Measurements from ENCODE around the gene LCNL1.

The LCNL1 gene

GRCh38 chr9:136952321-136952850, 30.4 kb upstream of the LCNL1 start:
- no peak overlapping the region for H3K4me3 ChIP-seq
- intact Hi-C loops (cut with DNase I; ENCODE audit: low total_unique reads), result loop anchor here (5.0 kb wide), 2 partner anchors 35 to 75 kb away; partner anchors contain the start of gene ABCA2
- H3K27me3 ChIP-seq, result no peaks in the 10 kb centered on the region
- no peak for TF ChIP-seq CTCF (IDR thresholded peaks at IDR 0.05)
- no peaks in the 10 kb centered on the region for H3K36me3 ChIP-seq
- H3K27ac ChIP-seq, result no peak overlapping the region
- DNase-seq, result no peak
- H3K9me3 ChIP-seq, result no peaks in the 10 kb centered on the region
- peaks cover 0 to 24% (median 18%) of the 10 kb centered on the region in 4 donors for H3K4me1 ChIP-seq

DNA sequence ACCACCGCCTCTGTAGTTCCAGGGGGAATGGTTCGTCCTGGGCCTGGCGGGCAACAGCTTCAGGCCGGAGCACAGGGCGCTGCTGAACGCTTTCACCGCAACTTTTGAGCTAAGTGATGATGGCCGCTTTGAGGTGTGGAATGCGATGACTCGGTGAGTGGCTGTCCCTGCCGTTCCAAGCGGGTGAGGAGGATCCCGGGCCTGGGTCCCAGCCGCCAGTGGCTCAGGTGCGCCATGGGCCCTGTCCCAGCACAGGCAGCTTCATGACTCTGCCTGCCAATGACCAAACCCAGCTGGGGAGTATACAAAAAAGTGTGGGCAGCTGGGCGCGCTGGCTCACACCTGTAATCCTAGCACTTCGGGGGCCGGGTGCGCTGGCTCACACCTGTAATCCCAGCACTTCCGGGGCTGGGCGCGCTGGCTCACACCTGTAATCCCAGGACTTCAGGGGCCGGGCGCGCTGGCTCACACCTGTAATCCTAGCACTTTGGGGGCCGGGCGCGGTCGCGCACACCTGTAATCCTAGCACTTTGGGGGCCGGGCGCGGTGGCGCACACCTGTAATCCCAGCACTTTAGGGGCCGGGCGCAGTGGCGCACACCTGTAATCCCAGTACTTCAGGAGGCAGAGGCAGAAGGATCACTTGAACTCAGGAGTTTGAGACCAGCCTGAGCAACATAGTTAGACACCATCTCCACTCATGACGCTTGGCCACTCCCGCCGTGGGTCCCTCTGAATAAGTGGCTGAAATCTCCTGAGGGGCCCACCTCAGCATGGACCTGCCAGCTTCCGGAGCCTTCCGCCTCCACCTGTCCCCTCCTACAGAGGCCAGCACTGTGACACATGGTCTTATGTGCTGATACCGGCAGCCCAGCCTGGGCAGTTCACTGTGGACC, 29.7 kb upstream of the LCNL1 start:
- Histone ChIP-seq H3K4me1 (peaks cover 0 to 17% (median 14%) of the 10 kb centered on the region in 4 donors), H3K9me3 (no peaks in the 10 kb centered on the region), H3K36me3 (no peaks in the 10 kb centered on the region), H3K4me3 (no peak overlapping the region), H3K27ac (no peak overlapping the region), H3K27me3 (no peaks in the 10 kb centered on the region)
- TF ChIP-seq CTCF (IDR thresholded peaks at IDR 0.05), result no peak
- intact Hi-C loops (cut with DNase I; ENCODE audit: low total_unique reads), result loop anchor here (5.0 kb wide), 2 partner anchors 34 to 74 kb away; partner anchors contain the start of gene ABCA2
- no peak for DNase-seq

- H3K27me3 ChIP-seq, result no peaks in the 10 kb centered on the region
- H3K4me1 ChIP-seq, result peaks cover 0 to 16% (median 14%) of the 10 kb centered on the region in 4 donors
- TF ChIP-seq CTCF (IDR thresholded peaks at IDR 0.05), result no peak
- H3K36me3 ChIP-seq, result no peaks in the 10 kb centered on the region
- no peaks in the 10 kb centered on the region for H3K9me3 ChIP-seq
- intact Hi-C loops (cut with DNase I; ENCODE audit: low total_unique reads), result loop anchor here (5.0 kb wide), 2 partner anchors 33 to 73 kb away; partner anchors contain the start of gene ABCA2
- no peak for DNase-seq
- H3K27ac ChIP-seq, result no peak overlapping the region
- H3K4me3 ChIP-seq, result no peak overlapping the region
Measured at GRCh38 chr9:136953771-136954269, 29.0 kb upstream of the LCNL1 start.

DNA sequence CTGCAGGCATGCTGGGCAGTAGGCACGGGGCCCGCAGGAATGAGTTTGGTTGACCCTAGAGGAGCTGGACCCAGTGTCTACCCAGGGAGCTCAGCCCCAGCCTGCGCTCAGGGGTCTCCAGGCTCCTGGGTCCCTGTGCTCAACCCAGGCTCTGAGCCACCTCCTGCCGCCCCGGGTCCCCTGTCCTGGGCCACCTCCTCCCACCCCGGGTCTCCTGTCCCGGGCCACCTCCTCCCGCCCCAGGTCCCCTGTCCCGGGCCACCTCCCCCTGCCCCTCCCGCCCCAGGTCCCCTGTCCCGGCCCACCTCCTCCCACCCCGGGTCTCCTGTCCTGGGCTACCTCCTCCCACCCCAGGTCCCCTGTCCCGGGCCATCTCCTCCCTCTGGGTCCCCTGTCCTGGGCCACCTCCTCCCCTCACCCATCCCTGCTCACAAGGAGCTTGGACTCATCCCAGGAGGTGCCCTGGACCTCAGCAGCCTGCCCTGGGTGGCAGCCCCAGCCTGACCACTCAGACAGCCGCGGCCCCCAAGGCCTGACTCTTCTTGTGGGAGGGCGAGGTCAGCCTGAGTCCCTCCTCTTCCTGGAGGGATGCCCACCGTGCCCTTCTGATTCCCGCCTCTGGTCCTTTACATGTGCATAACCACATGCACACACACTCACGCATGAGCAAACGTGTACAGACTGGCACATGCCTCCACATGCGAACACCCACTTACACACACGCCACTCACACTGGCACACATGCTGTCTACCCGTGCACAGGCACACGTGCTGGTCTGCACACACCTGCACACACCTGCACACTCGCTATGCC, 28.3 kb upstream of the LCNL1 start:
- DNase-seq, result no peak
- peaks cover 0 to 10% (median 9%) of the 10 kb centered on the region in 4 donors for H3K4me1 ChIP-seq
- no peaks in the 10 kb centered on the region for H3K36me3 ChIP-seq
- intact Hi-C loops (cut with DNase I; ENCODE audit: low total_unique reads), result loop anchor here (5.0 kb wide), 2 partner anchors 33 to 73 kb away; partner anchors contain the start of gene ABCA2
- no peaks in the 10 kb centered on the region for H3K27me3 ChIP-seq
- TF ChIP-seq CTCF (IDR thresholded peaks at IDR 0.05), result no peak
- H3K9me3 ChIP-seq, result no peaks in the 10 kb centered on the region
- H3K4me3 ChIP-seq, result no peak overlapping the region
- H3K27ac ChIP-seq, result no peak overlapping the region

- Histone ChIP-seq H3K4me1 (peaks cover 0 to 7% (median 5%) of the 10 kb centered on the region in 4 donors), H3K4me3 (no peak overlapping the region), H3K9me3 (no peaks in the 10 kb centered on the region), H3K27me3 (no peaks in the 10 kb centered on the region), H3K36me3 (no peaks in the 10 kb centered on the region), H3K27ac (no peak overlapping the region)
- TF ChIP-seq CTCF (IDR thresholded peaks at IDR 0.05), result no peak
- intact Hi-C loops (cut with DNase I; ENCODE audit: low total_unique reads), result no loop called here
- DNase-seq, result no peak
Measured at GRCh38 chr9:136955202-136955942, 27.4 kb upstream of the LCNL1 start.
